Measurements from ENCODE around the gene ANKRD23. TPM values are rescaled to one million over a fixed set of nuclear protein-coding genes. Genes with fewer than 3 reads are reported as not detected.

ANKRD23 gene
- total RNA-seq, 1 donor from 2014 or later = 7.3 TPM

GRCh38 chr2:96876269-96877041 lies 32.6 kb upstream of the ANKRD23 start:
- POLR2A ChIA-PET = interaction anchor here (3.4 kb wide), 1 partner anchor 19 kb away, joined by 27 read pairs; the partner anchor contains the start of gene ANKRD39
- no peak overlapping the region for H3K27ac Mint-ChIP-seq
- ATAC-seq (ENCODE audit: low read depth) = no peak

DNA sequence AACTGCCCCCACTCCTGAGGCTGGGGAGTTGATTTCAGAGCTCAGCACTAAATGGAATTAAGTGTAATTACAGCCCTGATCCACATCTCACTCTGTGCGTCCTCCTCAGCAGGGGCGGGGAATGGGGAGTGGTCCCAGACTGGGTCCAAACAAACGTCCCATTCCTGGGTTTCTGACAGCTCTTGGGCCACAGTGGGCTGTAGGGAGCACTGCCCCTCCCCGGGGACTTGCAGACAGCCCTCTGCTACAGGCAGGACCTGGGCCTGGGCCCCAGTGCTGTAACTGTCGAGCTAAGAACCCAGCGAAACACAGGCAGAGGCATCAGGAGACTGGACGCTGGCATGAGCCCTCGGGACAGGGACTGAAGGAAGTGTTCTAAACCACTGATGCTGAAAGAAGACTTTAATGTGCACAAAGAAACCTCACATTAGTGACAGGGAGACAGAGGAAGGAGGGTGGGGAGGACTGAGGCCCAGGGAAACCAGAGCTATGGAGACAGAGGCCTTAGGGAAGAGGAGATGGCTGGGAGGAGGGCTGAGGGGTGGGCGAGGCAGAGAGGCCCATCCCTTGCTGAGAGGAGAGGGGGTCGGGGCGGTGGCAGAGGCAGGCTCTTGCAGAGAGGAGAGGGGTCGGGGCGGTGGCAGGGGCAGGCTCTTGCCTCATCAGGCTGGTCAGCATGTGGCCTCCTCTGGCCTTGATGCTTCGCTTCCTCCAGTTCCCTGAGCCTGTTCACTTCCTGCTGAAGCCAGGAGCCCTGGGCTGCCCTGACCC lies 31.9 kb upstream of the ANKRD23 start:
- Mint-ChIP-seq H3K4me3 (no peak overlapping the region), H3K4me1 (peaks cover 22% of the 10 kb centered on the region), H3K27ac (no peak overlapping the region), H3K9me3 (no peaks in the 10 kb centered on the region), H3K27me3 (peaks cover 9% of the 10 kb centered on the region), H3K36me3 (ENCODE audit: low read depth) (no peaks in the 10 kb centered on the region)
- CTCF ChIA-PET = interaction anchor here (5.6 kb wide), 1 partner anchor 18 kb away, joined by 33 read pairs; the partner anchor contains the start of gene ANKRD39
- intact Hi-C loops (cut with micrococcal nuclease) = loop anchor here (2.0 kb wide), 1 partner anchor 37 kb away; no protein-coding TSS in a partner anchor
- ATAC-seq (ENCODE audit: low read depth) (no peak), DNase-seq (no peak)
- TF ChIP-seq CTCF (IDR thresholded peaks at IDR 0.05) = no peak
- POLR2A ChIA-PET = interaction anchor here (3.4 kb wide), 1 partner anchor 18 kb away, joined by 27 read pairs; the partner anchor contains the start of gene ANKRD39

More at GRCh38 chr2:96876269-96877041, 32.6 kb upstream of the ANKRD23 start:
- intact Hi-C loops (cut with micrococcal nuclease) = no loop called here
- peaks cover 18% of the 10 kb centered on the region for H3K4me1 Mint-ChIP-seq
- H3K36me3 Mint-ChIP-seq (ENCODE audit: low read depth) = no peaks in the 10 kb centered on the region
- H3K9me3 Mint-ChIP-seq = no peaks in the 10 kb centered on the region
- TF ChIP-seq CTCF (IDR thresholded peaks at IDR 0.05) = no peak
- no peak overlapping the region for H3K4me3 Mint-ChIP-seq
- H3K27me3 Mint-ChIP-seq = peaks cover 4% of the 10 kb centered on the region
- CTCF ChIA-PET = no interaction called here
- no peak for DNase-seq

DNA sequence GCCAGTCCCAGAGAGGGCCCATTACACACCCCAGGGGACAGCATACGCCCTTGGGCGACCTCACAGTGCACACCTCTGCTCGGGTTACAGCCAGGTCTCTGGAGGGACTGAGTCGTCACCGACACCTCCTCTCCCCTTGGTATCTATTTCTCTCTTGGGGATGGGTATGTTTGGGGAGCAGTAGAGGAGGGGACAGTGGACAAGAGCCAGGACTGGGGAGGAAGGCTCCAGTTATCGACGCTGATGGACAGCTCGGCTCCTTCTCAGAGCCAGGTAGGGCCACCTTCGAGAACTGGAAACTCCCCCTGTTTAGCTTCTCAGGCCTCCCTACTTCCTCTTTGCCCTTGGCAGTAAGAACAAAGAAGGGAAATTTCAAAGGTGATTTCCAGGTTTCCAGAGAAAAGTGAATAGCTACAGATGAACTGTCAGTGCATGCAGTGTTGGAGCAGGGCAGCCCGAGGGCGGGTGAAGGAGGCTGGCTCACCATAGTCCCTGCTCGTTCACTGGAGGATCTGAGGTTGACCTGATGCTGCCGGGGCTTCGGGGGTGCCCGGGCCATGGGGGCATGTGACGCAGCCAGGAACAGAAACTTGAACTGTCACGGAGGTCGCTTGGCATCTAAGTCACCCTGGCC lies 30.5 kb upstream of the ANKRD23 start:
- intact Hi-C loops (cut with micrococcal nuclease) = loop anchor here (1.0 to 5.0 kb wide), 4 partner anchors 16 to 238 kb away; partner anchors contain the start of genes ANKRD36 and ANKRD39
- ChIA-PET POLR2A (interaction anchor here (0.5 to 3.4 kb wide), 3 partner anchors 11 to 88 kb away, joined by 5 to 27 read pairs (median 7); partner anchors contain the start of gene ANKRD39), CTCF (interaction anchor here (5.6 kb wide), 1 partner anchor 16 kb away, joined by 33 read pairs; the partner anchor contains the start of gene ANKRD39)
- ATAC-seq (ENCODE audit: low read depth) (peak; percentile 79), DNase-seq (peak; percentile 60)
- peaks cover 26% of the 10 kb centered on the region for H3K4me1 Mint-ChIP-seq
- TF ChIP-seq CTCF (IDR thresholded peaks at IDR 0.05) = no peak
- peak overlapping the region; percentile 57 for H3K27ac Mint-ChIP-seq
- no peaks in the 10 kb centered on the region for H3K36me3 Mint-ChIP-seq (ENCODE audit: low read depth)
- no peaks in the 10 kb centered on the region for H3K9me3 Mint-ChIP-seq
- H3K4me3 Mint-ChIP-seq = peak overlapping the region; percentile 72
- H3K27me3 Mint-ChIP-seq = peaks cover 7% of the 10 kb centered on the region

- POLR2A ChIA-PET = interaction anchor here (1.3 to 3.4 kb wide), 2 partner anchors 11 to 16 kb away, joined by 7 to 27 read pairs; partner anchors contain the start of gene ANKRD39
- Mint-ChIP-seq H3K27me3 (peaks cover 7% of the 10 kb centered on the region), H3K9me3 (no peaks in the 10 kb centered on the region), H3K4me3 (no peak overlapping the region), H3K4me1 (peaks cover 26% of the 10 kb centered on the region), H3K27ac (no peak overlapping the region), H3K36me3 (ENCODE audit: low read depth) (no peaks in the 10 kb centered on the region)
- CTCF ChIA-PET = interaction anchor here (5.6 kb wide), 1 partner anchor 16 kb away, joined by 33 read pairs; the partner anchor contains the start of gene ANKRD39
- DNase-seq (no peak), ATAC-seq (ENCODE audit: low read depth) (no peak)
- intact Hi-C loops (cut with micrococcal nuclease) = loop anchor here (1.0 to 5.0 kb wide), 4 partner anchors 15 to 239 kb away; partner anchors contain the start of genes ANKRD36 and ANKRD39
- no peak for TF ChIP-seq CTCF (IDR thresholded peaks at IDR 0.05)
These were observed 29.9 kb upstream of the ANKRD23 start for GRCh38 chr2:96873651-96874096.

Data from activated B cell treated with CpG ODN at 0.5 μM for 24 hours (primary cell).